Tibial nerve (tissue), 3 donors: ENCODE measurements around the gene DHX57.

Experiments
- CTCF ChIP-seq, 5 experiments: fragments of 200-600 bp in 3 of 5; fragments of 450-650 bp in 2 of 5; sonication (generic) in 3 of 5; IDR thresholded peaks; one replicate each; pipeline ENCODE4 v1.5.1; 2016 to 2019; ENCODE audit warnings: antibody characterized with exemption in 5 of 5, mild to moderate bottlenecking in 3 of 5, moderate library complexity in 2 of 5
- POLR2A ChIP-seq, 2 donors: fragments of 450-650 bp; IDR thresholded peaks; one replicate each; pipeline ENCODE4 v1.6.1; 2017; ENCODE audit warnings: antibody characterized with exemption in 2 of 2, mild to moderate bottlenecking in 2 of 2, moderate library complexity in 2 of 2

GRCh38 chr2:38794235-38794946, 81.3 kb downstream of the DHX57 start:
- TF ChIP-seq CTCF (IDR thresholded peaks at IDR 0.05) (no peak), POLR2A (IDR thresholded peaks at IDR 0.05) (no peak)
